H9 (cell line): ENCODE measurements around the gene TBC1D20. TPM values are rescaled to one million over a fixed set of nuclear protein-coding genes. Genes with fewer than 3 reads are reported as not detected.

ENCODE experiments used
- DNase-seq: peaks from one replicate; pipeline ENCODE4 v3.0.0-alpha.2; 2017
- H2AFZ ChIP-seq: one replicate; pipeline ENCODE4 v1.6.1; 2013; ENCODE audit warnings: mild to moderate bottlenecking, low read length, control low read depth, moderate library complexity
- H2AK5ac ChIP-seq: 2 replicates; pipeline ENCODE4 v1.6.1; 2013; ENCODE audit warnings: low read length, control low read depth, mixed read lengths; ENCODE audit not compliant: insufficient read length
- H2BK120ac ChIP-seq: one replicate; pipeline ENCODE4 v1.6.1; 2013; ENCODE audit warnings: low read depth, mild to moderate bottlenecking, low read length, control low read depth, inconsistent platforms; ENCODE audit not compliant: poor library complexity, severe bottlenecking
- H2BK12ac ChIP-seq: 2 replicates; pipeline ENCODE4 v1.6.1; 2013; ENCODE audit warnings: low read length, control low read depth, mixed read lengths, low read depth; ENCODE audit not compliant: insufficient read length
- H2BK15ac ChIP-seq: 2 replicates; pipeline ENCODE4 v1.6.1; 2013; ENCODE audit warnings: low read depth, low read length, control low read depth
- H2BK20ac ChIP-seq: one replicate; pipeline ENCODE4 v1.6.1; 2013; ENCODE audit warnings: low read depth, mild to moderate bottlenecking, low read length, control low read depth, inconsistent platforms; ENCODE audit not compliant: poor library complexity, severe bottlenecking
- H2BK5ac ChIP-seq: 2 replicates; pipeline ENCODE4 v1.6.1; 2013; ENCODE audit warnings: low read length, control low read depth, mixed read lengths; ENCODE audit not compliant: insufficient read length
- H3K14ac ChIP-seq: 2 replicates; pipeline ENCODE4 v1.6.1; 2013; ENCODE audit warnings: low read length, control low read depth; ENCODE audit not compliant: insufficient read depth
- H3K18ac ChIP-seq: 2 replicates; pipeline ENCODE4 v1.6.1; 2013; ENCODE audit warnings: low read depth, mild to moderate bottlenecking, mixed read lengths, low read length, control low read depth; ENCODE audit not compliant: insufficient read length
- H3K23ac ChIP-seq: 2 replicates; pipeline ENCODE4 v1.6.1; 2013; ENCODE audit warnings: low read length, control low read depth, mixed read lengths, low read depth; ENCODE audit not compliant: insufficient read length
- H3K23me2 ChIP-seq: 2 replicates; pipeline ENCODE4 v1.6.1; 2013; ENCODE audit warnings: low read depth, mild to moderate bottlenecking, mixed read lengths, low read length, control low read depth; ENCODE audit not compliant: insufficient read length, poor library complexity, severe bottlenecking
- H3K27ac ChIP-seq: 2 replicates; pipeline ENCODE4 v1.5.1; 2013; ENCODE audit warnings: low read length, control low read depth, mixed read lengths, low read depth; ENCODE audit not compliant: insufficient read length
- H3K27me3 ChIP-seq: 2 replicates; pipeline ENCODE4 v1.6.1; 2013; ENCODE audit warnings: low read length, control low read depth, inconsistent platforms; ENCODE audit not compliant: insufficient read depth
- H3K4ac ChIP-seq: 2 replicates; pipeline ENCODE4 v1.6.1; 2013; ENCODE audit warnings: low read depth, mild to moderate bottlenecking, control low read depth, inconsistent platforms, low read length, moderate library complexity
- H3K4me1 ChIP-seq: 2 replicates; pipeline ENCODE4 v1.6.1; 2013; ENCODE audit warnings: low read length, control low read depth, inconsistent platforms; ENCODE audit not compliant: insufficient read depth
- H3K4me2 ChIP-seq: 2 replicates; pipeline ENCODE4 v1.6.1; 2013; ENCODE audit warnings: low read length, control low read depth, mixed read lengths; ENCODE audit not compliant: insufficient read length, insufficient read depth
- H3K56ac ChIP-seq: 2 replicates; pipeline ENCODE4 v1.6.1; 2013; ENCODE audit warnings: low read depth, mild to moderate bottlenecking, mixed read lengths, low read length, control low read depth; ENCODE audit not compliant: insufficient read length
- H3K79me1 ChIP-seq: 2 replicates; pipeline ENCODE4 v1.6.1; 2013; ENCODE audit warnings: low read depth, mild to moderate bottlenecking, moderate library complexity, low read length, control low read depth, inconsistent platforms; ENCODE audit not compliant: insufficient read depth, poor library complexity, severe bottlenecking
- H3K79me2 ChIP-seq: 2 replicates; pipeline ENCODE4 v1.6.1; 2013; ENCODE audit warnings: low read length, control low read depth, inconsistent platforms; ENCODE audit not compliant: insufficient read depth
- H3K9ac ChIP-seq: 2 replicates; pipeline ENCODE4 v1.6.1; 2013; ENCODE audit warnings: low read length, control low read depth, mixed read lengths; ENCODE audit not compliant: insufficient read length; ENCODE audit errors: extremely low read depth
- H3K9me3 ChIP-seq: one replicate; pipeline ENCODE4 v1.6.1; 2013; ENCODE audit warnings: low read depth, low read length, inconsistent platforms; ENCODE audit not compliant: control insufficient read depth
- H3T11ph ChIP-seq: one replicate; pipeline ENCODE4 v1.6.1; 2013; ENCODE audit warnings: mild to moderate bottlenecking, low read length, control low read depth, inconsistent platforms
- H4K20me1 ChIP-seq: one replicate; pipeline ENCODE4 v1.6.1; 2013; ENCODE audit not compliant: control insufficient read depth, insufficient read length, insufficient read depth
- H4K5ac ChIP-seq: 2 replicates; pipeline ENCODE4 v1.6.1; 2013; ENCODE audit warnings: low read depth, mild to moderate bottlenecking, mixed read lengths, low read length, control low read depth; ENCODE audit not compliant: insufficient read length
- H4K8ac ChIP-seq: replicated peaks from 2 replicates; pipeline ENCODE4 v1.6.1; 2013; ENCODE audit warnings: low read length, control low read depth, mixed read lengths, low read depth; ENCODE audit not compliant: insufficient read length
- H4K91ac ChIP-seq: 2 replicates; pipeline ENCODE4 v1.6.1; 2013; ENCODE audit warnings: low read depth, mild to moderate bottlenecking, moderate library complexity, mixed read lengths, low read length, control low read depth; ENCODE audit not compliant: insufficient read length
- H3K27ac Mint-ChIP-seq, 3 experiments: 2 replicates in 2 of 3; 3 replicates in 1 of 3; pipeline ENCODE4 v1.8.0; 2020 to 2021; ENCODE audit warnings: mixed read lengths in 3 of 3, mild to moderate bottlenecking in 1 of 3, moderate library complexity in 1 of 3
- H3K27me3 Mint-ChIP-seq: 2 replicates; pipeline ENCODE4 v1.8.0; 2021; ENCODE audit warnings: low read depth, mild to moderate bottlenecking, moderate library complexity, mixed read lengths
- H3K36me3 Mint-ChIP-seq, 3 experiments: 2 replicates in 2 of 3; 3 replicates in 1 of 3; pipeline ENCODE4 v1.8.0; 2020 to 2021; ENCODE audit warnings: low read depth in 3 of 3, mixed read lengths in 3 of 3; ENCODE audit not compliant: insufficient read depth in 1 of 3
- H3K4me1 Mint-ChIP-seq, 2 experiments: 2 replicates each; pipeline ENCODE4 v1.8.0; 2020; ENCODE audit warnings: mixed read lengths in 2 of 2
- H3K4me3 Mint-ChIP-seq, 2 experiments: 2 replicates in 1 of 2; 3 replicates in 1 of 2; pipeline ENCODE4 v1.8.0; 2020 to 2021; ENCODE audit warnings: mild to moderate bottlenecking in 2 of 2, mixed read lengths in 2 of 2, moderate library complexity in 1 of 2
- H3K9me3 Mint-ChIP-seq, 2 experiments: 2 replicates in 1 of 2; 3 replicates in 1 of 2; pipeline ENCODE4 v1.8.0; 2020; ENCODE audit warnings: mild to moderate bottlenecking in 2 of 2, mixed read lengths in 2 of 2, moderate library complexity in 1 of 2
- WGBS: extraction: QIAGEN DNeasy Blood & Tissue Kit; methylation state at CpG from one replicate; pipeline ENCODE4 v1.1.7; 2013; ENCODE audit warnings: missing lambda C conversion rate, low lambda C conversion rate, mixed read lengths; ENCODE audit not compliant: insufficient read length; ENCODE audit errors: extremely low coverage; 5-methylcytosine and 5-hydroxymethylcytosine counted together
- total RNA-seq: library from RNA; stranded (reverse); gene quantifications from 2 replicates; pipeline ENCODE4 v1.2.1, GENCODE V29; 2021
- TF ChIP-seq, protein P1 (sequence below): fragments of 200-600 bp; sonication (generic); conservative IDR thresholded peaks from 3 replicates; pipeline ENCODE4 v1.8.0; 2021; ENCODE audit warnings: antibody characterized with exemption, mild to moderate bottlenecking

Gene TBC1D20
- total RNA-seq, 1 experiment from 2014 or later, result 17.9 TPM

DNA sequence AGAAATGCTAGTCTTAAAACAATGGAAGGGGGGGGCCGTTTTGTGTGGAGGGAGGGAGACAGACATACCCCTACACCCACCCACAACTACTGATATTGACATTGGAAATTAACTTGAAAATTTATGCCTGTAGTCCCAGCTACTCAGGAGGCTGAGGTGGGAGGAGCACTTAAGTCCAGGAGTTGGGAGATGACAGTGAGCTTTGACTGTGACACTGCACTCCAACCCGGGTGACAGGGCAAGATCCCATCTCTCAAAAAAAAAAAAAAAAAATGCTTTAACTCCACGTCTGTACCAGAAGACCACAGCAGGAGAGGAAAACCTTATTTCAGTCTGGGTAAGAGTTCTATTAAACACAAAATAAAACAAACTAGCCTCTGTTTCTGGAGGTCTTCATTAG, 2.2 kb downstream of the TBC1D20 start:
- TF ChIP-seq, protein P1, sequence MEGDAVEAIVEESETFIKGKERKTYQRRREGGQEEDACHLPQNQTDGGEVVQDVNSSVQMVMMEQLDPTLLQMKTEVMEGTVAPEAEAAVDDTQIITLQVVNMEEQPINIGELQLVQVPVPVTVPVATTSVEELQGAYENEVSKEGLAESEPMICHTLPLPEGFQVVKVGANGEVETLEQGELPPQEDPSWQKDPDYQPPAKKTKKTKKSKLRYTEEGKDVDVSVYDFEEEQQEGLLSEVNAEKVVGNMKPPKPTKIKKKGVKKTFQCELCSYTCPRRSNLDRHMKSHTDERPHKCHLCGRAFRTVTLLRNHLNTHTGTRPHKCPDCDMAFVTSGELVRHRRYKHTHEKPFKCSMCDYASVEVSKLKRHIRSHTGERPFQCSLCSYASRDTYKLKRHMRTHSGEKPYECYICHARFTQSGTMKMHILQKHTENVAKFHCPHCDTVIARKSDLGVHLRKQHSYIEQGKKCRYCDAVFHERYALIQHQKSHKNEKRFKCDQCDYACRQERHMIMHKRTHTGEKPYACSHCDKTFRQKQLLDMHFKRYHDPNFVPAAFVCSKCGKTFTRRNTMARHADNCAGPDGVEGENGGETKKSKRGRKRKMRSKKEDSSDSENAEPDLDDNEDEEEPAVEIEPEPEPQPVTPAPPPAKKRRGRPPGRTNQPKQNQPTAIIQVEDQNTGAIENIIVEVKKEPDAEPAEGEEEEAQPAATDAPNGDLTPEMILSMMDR, result no peak
- Histone ChIP-seq H3K18ac (no peak overlapping the region), H3K9ac (no peak overlapping the region), H3K4me2 (no peak overlapping the region), H3K79me1 (no peaks in the 10 kb centered on the region), H4K5ac (no peak overlapping the region), H2BK15ac (no peak overlapping the region), H3K4me1 (no peaks in the 10 kb centered on the region; the same call in 1 of the 2 replicates), H3K14ac (no peak overlapping the region), H2BK20ac (no peak overlapping the region), H3K23ac (no peak overlapping the region), H3T11ph (no peak overlapping the region), H3K9me3 (no peaks in the 10 kb centered on the region), H2BK120ac (no peak overlapping the region), H3K56ac (no peak overlapping the region), H3K4ac (no peak overlapping the region), H3K23me2 (peaks cover 6% of the 10 kb centered on the region), H4K20me1 (no peaks in the 10 kb centered on the region), H4K8ac (no peak overlapping the region), H2BK12ac (no peak overlapping the region), H2AK5ac (no peak overlapping the region), H3K27me3 (no peaks in the 10 kb centered on the region), H2AFZ (no peak overlapping the region), H4K91ac (no peak overlapping the region), H2BK5ac (no peak overlapping the region), H3K27ac (no peak overlapping the region), H3K79me2 (peaks cover 6% of the 10 kb centered on the region; the same call in 1 of the 2 replicates)
- Mint-ChIP-seq H3K4me3 (no peak overlapping the region), H3K27ac (no peak overlapping the region), H3K27me3 (peaks cover 27% of the 10 kb centered on the region), H3K4me1 (peaks cover 15 to 19% of the 10 kb centered on the region in 2 experiments), H3K9me3 (no peaks in the 10 kb centered on the region), H3K36me3 (peaks cover 0 to under 1% (median 0%) of the 10 kb centered on the region in 3 experiments; a peak in 2 of 7 replicates)
- no peak for DNase-seq
- WGBS, result no CpG with 5 or more reads among the region's 3 CpGs
